Nephron (organoid): ENCODE data around the gene ATP4A.

ENCODE experiments used
- H3K27ac Mint-ChIP-seq, 3 experiments: 2 replicates each; pipeline ENCODE4 v1.8.0; 2020; ENCODE audit warnings: mixed read lengths in 3 of 3, mild to moderate bottlenecking in 2 of 3, moderate library complexity in 1 of 3
- H3K27me3 Mint-ChIP-seq: 2 replicates; pipeline ENCODE4 v1.8.0; 2021; ENCODE audit warnings: low read depth, mild to moderate bottlenecking, moderate library complexity, mixed read lengths
- H3K36me3 Mint-ChIP-seq: 2 replicates; pipeline ENCODE4 v1.8.0; 2020; ENCODE audit warnings: low read depth, mixed read lengths
- H3K4me1 Mint-ChIP-seq: 2 replicates; pipeline ENCODE4 v1.8.0; 2020; ENCODE audit warnings: mixed read lengths
- H3K4me3 Mint-ChIP-seq, 3 experiments: 2 replicates each; pipeline ENCODE4 v1.8.0; 2020; ENCODE audit warnings: mild to moderate bottlenecking in 3 of 3, mixed read lengths in 3 of 3, moderate library complexity in 2 of 3
- H3K9me3 Mint-ChIP-seq: 2 replicates; pipeline ENCODE4 v1.8.0; 2020; ENCODE audit warnings: mixed read lengths
- CTCF ChIP-seq, 3 experiments: fragments of 200-600 bp; sonication (generic); IDR thresholded peaks; one replicate each; pipeline ENCODE4 v1.5.0; 2021; ENCODE audit warnings: antibody characterized with exemption in 3 of 3; ENCODE audit not compliant: unreplicated experiment in 3 of 3

The ATP4A gene

GRCh38 chr19:35555301-35556005, 8.0 kb downstream of the ATP4A start:
- Mint-ChIP-seq H3K4me3 (peak overlapping the region; percentile 8 to 48 (median 26)), H3K27me3 (peaks cover 56% of the 10 kb centered on the region), H3K9me3 (no peaks in the 10 kb centered on the region), H3K27ac (no peak overlapping the region), H3K4me1 (peaks cover 5% of the 10 kb centered on the region), H3K36me3 (no peaks in the 10 kb centered on the region)
- TF ChIP-seq CTCF (IDR thresholded peaks at IDR 0.05; ENCODE audit: unreplicated experiment in 3 of 3): peak in 2 of 3 experiments; percentile 13 to 31

GRCh38 chr19:35554076-35554475, 9.4 kb downstream of the ATP4A start:
- Mint-ChIP-seq H3K4me3 (no peak overlapping the region), H3K27me3 (peaks cover 42% of the 10 kb centered on the region), H3K27ac (no peak overlapping the region), H3K4me1 (peaks cover 5% of the 10 kb centered on the region), H3K36me3 (no peaks in the 10 kb centered on the region), H3K9me3 (no peaks in the 10 kb centered on the region)
- TF ChIP-seq CTCF (IDR thresholded peaks at IDR 0.05; ENCODE audit: unreplicated experiment in 3 of 3): no peak

GRCh38 chr19:35553385-35554000, 10.0 kb downstream of the ATP4A start:
- Mint-ChIP-seq H3K4me3 (no peak overlapping the region), H3K27me3 (peaks cover 36% of the 10 kb centered on the region), H3K9me3 (no peaks in the 10 kb centered on the region), H3K36me3 (no peaks in the 10 kb centered on the region), H3K4me1 (peaks cover 5% of the 10 kb centered on the region), H3K27ac (no peak overlapping the region)
- no peak for TF ChIP-seq CTCF (IDR thresholded peaks at IDR 0.05; ENCODE audit: unreplicated experiment in 3 of 3)

GRCh38 chr19:35552534-35553384, 10.7 kb downstream of the ATP4A start:
- H3K36me3 Mint-ChIP-seq: no peaks in the 10 kb centered on the region
- no peak for TF ChIP-seq CTCF (IDR thresholded peaks at IDR 0.05; ENCODE audit: unreplicated experiment in 3 of 3)
- peaks cover 5% of the 10 kb centered on the region for H3K4me1 Mint-ChIP-seq
- H3K4me3 Mint-ChIP-seq: no peak overlapping the region
- H3K27ac Mint-ChIP-seq: no peak overlapping the region
- peaks cover 31% of the 10 kb centered on the region for H3K27me3 Mint-ChIP-seq
- H3K9me3 Mint-ChIP-seq: no peaks in the 10 kb centered on the region

GRCh38 chr19:35551091-35551810, 12.2 kb downstream of the ATP4A start:
- peaks cover 21% of the 10 kb centered on the region for H3K27me3 Mint-ChIP-seq
- peaks cover 9% of the 10 kb centered on the region for H3K4me1 Mint-ChIP-seq
- no peak for TF ChIP-seq CTCF (IDR thresholded peaks at IDR 0.05; ENCODE audit: unreplicated experiment in 3 of 3)
- no peak overlapping the region for H3K27ac Mint-ChIP-seq
- no peaks in the 10 kb centered on the region for H3K9me3 Mint-ChIP-seq
- no peaks in the 10 kb centered on the region for H3K36me3 Mint-ChIP-seq
- H3K4me3 Mint-ChIP-seq: no peak overlapping the region
